ENCODE results near the gene ITCH.
"Not testable (repeated sequence)": the region's sequence is repeated elsewhere in the genome, so short reads cannot be mapped to it uniquely, and the experiment has no call there.

The ITCH gene

GRCh38 chr20:34334654-34335407 is 28.2 kb upstream of the ITCH start:
- no peaks in the 10 kb centered on the region for H4K20me1 ChIP-seq (ENCODE audit: low read depth, low read length)
- no peak overlapping the region for H3K4me2 ChIP-seq (ENCODE audit: low read depth, low read length, poor library complexity, severe bottlenecking)
- H3K36me3 ChIP-seq (ENCODE audit: low read length) = no peaks in the 10 kb centered on the region
- no peaks in the 10 kb centered on the region for H3K9me3 ChIP-seq (ENCODE audit: insufficient read depth, low read length)
- H3K9ac ChIP-seq (ENCODE audit: low read length) = no peak overlapping the region
- no peaks in the 10 kb centered on the region for H3F3A ChIP-seq (ENCODE audit: insufficient read depth)
- no peak overlapping the region for H3K27ac ChIP-seq (ENCODE audit: low read depth, low read length)
- no peak overlapping the region for H2AFZ ChIP-seq (ENCODE audit: low read depth, low read length, severe bottlenecking)
- H3K79me2 ChIP-seq (ENCODE audit: insufficient read depth, low read length) = no peaks in the 10 kb centered on the region
- no peaks in the 10 kb centered on the region for H3K27me3 ChIP-seq (ENCODE audit: low read length)
- H3K4me3 ChIP-seq (ENCODE audit: insufficient read depth, low read length, poor library complexity, severe bottlenecking) = no peak overlapping the region
- TF ChIP-seq CTCF (IDR thresholded peaks at IDR 0.05; ENCODE audit: insufficient read depth, low read length, poor library complexity, severe bottlenecking) (no peak), EZH2phosphoT487 (conservative IDR thresholded peaks at IDR 0.05; ENCODE audit: low read length) (no peak)
- no peaks in the 10 kb centered on the region for H3K9me2 ChIP-seq (replicated peaks; ENCODE audit: insufficient read depth, low read length)

GRCh38 chr20:34337544-34337943 is 25.5 kb upstream of the ITCH start:
- H4K20me1 ChIP-seq (ENCODE audit: low read depth, low read length) = no peaks in the 10 kb centered on the region
- no peaks in the 10 kb centered on the region for H3K9me3 ChIP-seq (ENCODE audit: insufficient read depth, low read length)
- no peak overlapping the region for H3K4me3 ChIP-seq (ENCODE audit: insufficient read depth, low read length, poor library complexity, severe bottlenecking)
- H3K27ac ChIP-seq (ENCODE audit: low read depth, low read length) = no peak overlapping the region
- no peaks in the 10 kb centered on the region for H3K79me2 ChIP-seq (ENCODE audit: insufficient read depth, low read length)
- peak overlapping the region; percentile 92 for H2AFZ ChIP-seq (ENCODE audit: low read depth, low read length, severe bottlenecking)
- H3F3A ChIP-seq (ENCODE audit: insufficient read depth) = peaks cover 6% of the 10 kb centered on the region; the same call in 1 of the 2 replicates
- no peaks in the 10 kb centered on the region for H3K36me3 ChIP-seq (ENCODE audit: low read length)
- no peak for TF ChIP-seq CTCF (IDR thresholded peaks at IDR 0.05; ENCODE audit: insufficient read depth, low read length, poor library complexity, severe bottlenecking)
- no peak for TF ChIP-seq EZH2phosphoT487 (conservative IDR thresholded peaks at IDR 0.05; ENCODE audit: low read length)
- no peaks in the 10 kb centered on the region for H3K9me2 ChIP-seq (replicated peaks; ENCODE audit: insufficient read depth, low read length)
- H3K9ac ChIP-seq (ENCODE audit: low read length) = no peak overlapping the region
- H3K4me2 ChIP-seq (ENCODE audit: low read depth, low read length, poor library complexity, severe bottlenecking) = no peak overlapping the region
- no peaks in the 10 kb centered on the region for H3K27me3 ChIP-seq (ENCODE audit: low read length)

GRCh38 chr20:34337982-34338726 is 24.9 kb upstream of the ITCH start:
- no peaks in the 10 kb centered on the region for H3K9me3 ChIP-seq (ENCODE audit: insufficient read depth, low read length)
- no peak for TF ChIP-seq CTCF (IDR thresholded peaks at IDR 0.05; ENCODE audit: insufficient read depth, low read length, poor library complexity, severe bottlenecking)
- TF ChIP-seq EZH2phosphoT487 (conservative IDR thresholded peaks at IDR 0.05; ENCODE audit: low read length) = no peak
- H3K27me3 ChIP-seq (ENCODE audit: low read length) = no peaks in the 10 kb centered on the region
- no peaks in the 10 kb centered on the region for H3K79me2 ChIP-seq (ENCODE audit: insufficient read depth, low read length)
- H3K4me3 ChIP-seq (ENCODE audit: insufficient read depth, low read length, poor library complexity, severe bottlenecking) = peak overlapping the region; percentile 37
- H4K20me1 ChIP-seq (ENCODE audit: low read depth, low read length) = no peaks in the 10 kb centered on the region
- H3K27ac ChIP-seq (ENCODE audit: low read depth, low read length) = peak overlapping the region; percentile 38; the same call in 1 of the 2 replicates
- H3K36me3 ChIP-seq (ENCODE audit: low read length) = no peaks in the 10 kb centered on the region
- no peaks in the 10 kb centered on the region for H3K9me2 ChIP-seq (replicated peaks; ENCODE audit: insufficient read depth, low read length)
- H3F3A ChIP-seq (ENCODE audit: insufficient read depth) = peaks cover 6% of the 10 kb centered on the region; the same call in 1 of the 2 replicates
- H3K9ac ChIP-seq (ENCODE audit: low read length) = peak overlapping the region; percentile 19; the same call in 1 of the 2 replicates
- H2AFZ ChIP-seq (ENCODE audit: low read depth, low read length, severe bottlenecking) = peak overlapping the region; percentile 92
- H3K4me2 ChIP-seq (ENCODE audit: low read depth, low read length, poor library complexity, severe bottlenecking) = peak overlapping the region; percentile 58

- H3K9me3 ChIP-seq (ENCODE audit: insufficient read depth, low read length); H3K4me2 ChIP-seq (ENCODE audit: low read depth, low read length, poor library complexity, severe bottlenecking); H3K36me3 ChIP-seq (ENCODE audit: low read length); H3K27ac ChIP-seq (ENCODE audit: low read depth, low read length); H3K79me2 ChIP-seq (ENCODE audit: insufficient read depth, low read length); H4K20me1 ChIP-seq (ENCODE audit: low read depth, low read length); H3K27me3 ChIP-seq (ENCODE audit: low read length); H2AFZ ChIP-seq (ENCODE audit: low read depth, low read length, severe bottlenecking); H3K9ac ChIP-seq (ENCODE audit: low read length); H3K9me2 ChIP-seq (replicated peaks; ENCODE audit: insufficient read depth, low read length); H3F3A ChIP-seq (ENCODE audit: insufficient read depth); H3K4me3 ChIP-seq (ENCODE audit: insufficient read depth, low read length, poor library complexity, severe bottlenecking): not testable (repeated sequence)
Measured at GRCh38 chr20:34340726-34341125, 22.3 kb upstream of the ITCH start.

GRCh38 chr20:34341199-34341598 is 21.9 kb upstream of the ITCH start:
- not testable (repeated sequence) for H3K27ac ChIP-seq (ENCODE audit: low read depth, low read length); H3K36me3 ChIP-seq (ENCODE audit: low read length); H4K20me1 ChIP-seq (ENCODE audit: low read depth, low read length); H3K9me3 ChIP-seq (ENCODE audit: insufficient read depth, low read length); H3K79me2 ChIP-seq (ENCODE audit: insufficient read depth, low read length); H2AFZ ChIP-seq (ENCODE audit: low read depth, low read length, severe bottlenecking); H3K4me2 ChIP-seq (ENCODE audit: low read depth, low read length, poor library complexity, severe bottlenecking); H3K9me2 ChIP-seq (replicated peaks; ENCODE audit: insufficient read depth, low read length); H3K9ac ChIP-seq (ENCODE audit: low read length); H3F3A ChIP-seq (ENCODE audit: insufficient read depth); H3K4me3 ChIP-seq (ENCODE audit: insufficient read depth, low read length, poor library complexity, severe bottlenecking); H3K27me3 ChIP-seq (ENCODE audit: low read length)
